SKM-1 (cell line): ENCODE measurements around the gene CD6.
"Not testable (repeated sequence)": the region's sequence is repeated elsewhere in the genome, so short reads cannot be mapped to it uniquely, and the experiment has no call there.

Experiments
- DNase-seq: peaks from one replicate; lab custom pipeline; 2025; ENCODE audit not compliant: unreplicated experiment; lab: John Stamatoyannopoulos, UW

CD6 gene

DNA sequence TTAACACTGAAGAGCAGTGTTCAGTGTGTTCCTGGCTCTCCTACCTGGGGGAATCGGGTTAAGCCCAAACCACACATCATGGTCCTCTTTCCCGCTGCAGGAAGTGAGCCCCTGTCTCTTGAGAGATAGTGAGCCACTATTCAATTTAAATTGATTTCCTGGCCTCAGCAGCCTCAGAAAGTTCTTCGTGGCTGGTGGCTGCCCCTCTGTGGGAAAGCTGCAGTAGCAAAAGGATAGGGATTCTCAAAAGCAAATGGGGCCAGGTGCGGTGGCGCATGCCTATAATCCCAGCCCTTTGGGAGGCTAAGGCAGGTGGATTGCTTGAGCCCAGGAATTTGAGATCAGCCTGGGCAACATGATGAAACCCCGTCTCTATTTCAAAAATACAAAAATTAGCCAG lies 81.7 kb downstream of the CD6 start:
- DNase-seq, result no peak

- DNase-seq, result no peak
Observed at GRCh38 chr11:61054513-61054912, 83.0 kb downstream of the CD6 start.

DNA sequence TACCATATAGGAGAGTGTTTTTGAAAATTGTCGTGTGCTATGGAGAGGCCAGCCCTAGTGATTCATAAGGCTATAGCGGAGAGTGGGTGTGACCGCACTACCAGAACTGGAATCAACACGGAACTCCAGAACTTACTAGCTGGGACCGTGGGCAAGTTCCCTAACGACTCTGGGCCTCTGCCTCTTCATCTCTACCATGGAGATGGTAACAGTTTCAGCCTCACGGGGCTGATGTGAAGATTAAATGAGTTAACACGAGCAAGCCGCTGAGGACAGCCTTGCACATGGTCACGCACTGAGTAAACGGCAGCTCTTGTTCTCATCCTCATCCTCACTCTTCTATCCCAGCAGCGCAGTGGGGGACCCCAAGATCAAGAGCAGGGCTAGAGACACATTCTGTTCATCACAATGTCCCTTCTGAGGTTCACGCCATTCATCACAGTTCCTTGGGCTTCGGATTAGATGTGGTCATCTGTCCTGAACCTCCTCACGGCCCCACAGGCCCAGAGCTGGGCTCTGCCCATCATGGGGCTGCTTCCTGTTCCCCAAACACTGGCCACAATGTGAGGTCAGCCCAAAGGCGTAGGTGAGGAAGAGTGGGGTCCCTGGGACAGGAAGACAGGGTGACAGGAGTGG lies 83.6 kb downstream of the CD6 start:
- DNase-seq, result no peak

DNA sequence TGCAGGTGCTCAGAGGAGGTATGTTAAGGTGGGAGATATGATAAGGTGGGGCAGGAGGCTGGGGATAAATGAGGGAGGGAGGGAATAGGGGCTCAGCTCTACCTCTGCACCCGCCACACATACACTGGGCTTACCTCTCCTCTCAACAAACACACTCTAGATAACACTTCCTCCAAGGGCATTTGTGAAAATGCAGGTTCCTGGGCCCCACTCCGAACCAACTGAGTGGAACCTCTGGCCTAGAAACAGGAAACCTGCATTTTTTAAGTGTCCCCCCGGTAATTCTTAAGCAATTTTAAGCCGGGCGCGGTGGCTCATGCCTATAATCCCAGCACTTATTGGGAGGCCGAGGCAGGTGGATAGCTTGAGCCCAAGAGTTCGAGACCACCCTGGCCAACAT lies 84.3 kb downstream of the CD6 start:
- DNase-seq, result no peak

DNA sequence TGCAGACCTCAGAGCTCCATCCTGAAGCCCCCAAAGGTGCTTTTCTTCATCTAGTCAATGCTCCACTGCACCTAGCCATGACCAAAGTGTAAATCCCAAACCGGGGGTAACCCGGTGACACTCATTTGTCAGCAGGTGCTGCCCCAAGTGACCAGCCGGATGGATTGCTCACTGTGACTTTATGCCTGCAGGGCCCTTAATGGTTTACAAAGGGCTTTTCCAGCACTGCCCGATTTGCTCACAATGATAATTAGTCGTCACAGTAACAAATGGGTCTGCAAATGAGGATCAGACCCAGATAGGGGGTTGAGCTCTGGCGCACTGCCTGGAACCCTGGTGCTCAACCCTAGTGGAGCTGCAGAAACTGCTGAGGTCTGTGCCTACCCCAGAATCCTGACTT lies 85.1 kb downstream of the CD6 start:
- no peak for DNase-seq

DNA sequence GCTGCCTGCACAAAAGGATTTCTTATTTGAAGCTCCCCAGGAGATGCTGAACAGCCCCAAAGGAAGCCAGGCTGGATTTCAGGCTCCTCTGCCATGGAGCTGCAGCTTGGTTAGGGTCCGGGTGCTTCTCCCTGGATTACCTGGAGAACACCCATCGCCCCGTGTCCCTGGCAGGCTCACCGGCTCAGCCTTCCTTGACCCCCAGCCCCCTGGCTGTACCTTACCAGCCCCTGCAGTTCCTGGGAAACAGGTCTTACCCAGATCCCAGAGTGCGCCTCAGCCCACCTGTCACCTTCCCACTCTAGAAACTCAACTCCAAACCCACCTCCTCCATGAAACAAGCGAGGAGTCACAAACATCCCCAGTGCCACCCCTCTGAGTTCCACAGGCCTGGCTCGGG lies 85.5 kb downstream of the CD6 start:
- no peak for DNase-seq

GRCh38 chr11:61057615-61058014 lies 86.1 kb downstream of the CD6 start:
- no peak for DNase-seq

GRCh38 chr11:61058583-61059259 lies 87.2 kb downstream of the CD6 start:
- DNase-seq, result no peak

DNA sequence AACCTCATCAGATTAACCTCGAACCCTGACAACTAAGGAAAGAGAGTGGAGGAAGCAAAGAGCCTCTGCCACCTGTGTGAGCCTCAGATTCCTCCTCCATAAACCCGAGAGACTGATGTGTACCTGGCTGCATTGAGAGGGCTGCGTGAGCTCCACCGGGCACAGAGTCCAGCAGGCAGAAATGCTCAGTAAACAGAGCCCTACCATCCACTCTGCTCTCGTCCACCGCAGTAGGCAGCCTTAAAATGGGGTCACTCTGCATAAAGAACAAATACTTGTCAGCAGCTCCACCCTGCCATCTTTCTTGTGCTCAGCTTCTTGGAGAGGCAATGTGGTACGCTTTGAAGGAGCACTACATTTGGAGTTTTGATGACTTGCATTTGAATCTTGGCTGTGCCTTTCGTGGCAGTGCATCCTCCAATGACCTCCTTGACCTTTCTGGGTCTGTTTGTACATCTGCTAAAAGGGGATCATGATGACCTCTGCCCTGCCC lies 87.8 kb downstream of the CD6 start:
- DNase-seq, result no peak

DNA sequence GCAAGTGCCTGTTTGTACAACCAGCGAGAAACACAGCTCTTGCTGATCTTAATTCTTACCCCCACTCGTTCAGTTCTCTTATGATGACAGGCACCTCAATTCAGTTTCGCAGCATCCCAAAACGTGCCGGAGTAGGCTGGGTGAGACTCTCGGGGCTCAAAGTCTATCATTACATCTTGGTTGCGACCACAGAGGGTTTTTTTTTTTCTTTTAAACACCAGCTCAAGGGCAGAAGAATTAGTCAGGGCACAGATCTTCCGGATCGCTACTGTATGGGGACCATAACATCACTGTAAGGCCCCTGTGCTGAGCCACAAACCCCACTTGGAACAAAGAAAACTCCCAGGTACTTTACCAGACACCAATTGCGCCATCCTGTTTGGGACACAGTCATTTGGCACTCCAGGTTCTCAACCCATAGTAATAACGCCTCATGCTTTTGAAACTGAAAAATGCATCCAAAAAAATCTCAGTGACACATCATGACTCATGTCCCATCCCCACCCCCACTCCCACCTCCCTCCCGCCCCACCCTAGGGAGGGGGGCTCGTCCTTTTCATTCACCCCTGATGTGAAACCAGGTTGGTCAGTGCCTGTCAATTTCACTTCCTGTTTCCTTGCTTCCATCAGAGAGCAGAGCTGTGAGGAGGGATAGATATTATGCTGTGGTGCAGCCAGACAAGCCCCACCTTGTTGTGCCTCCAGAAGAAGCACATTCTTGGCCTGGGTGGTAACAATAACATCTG lies 89.8 kb downstream of the CD6 start:
- peak; percentile 67 for DNase-seq

DNA sequence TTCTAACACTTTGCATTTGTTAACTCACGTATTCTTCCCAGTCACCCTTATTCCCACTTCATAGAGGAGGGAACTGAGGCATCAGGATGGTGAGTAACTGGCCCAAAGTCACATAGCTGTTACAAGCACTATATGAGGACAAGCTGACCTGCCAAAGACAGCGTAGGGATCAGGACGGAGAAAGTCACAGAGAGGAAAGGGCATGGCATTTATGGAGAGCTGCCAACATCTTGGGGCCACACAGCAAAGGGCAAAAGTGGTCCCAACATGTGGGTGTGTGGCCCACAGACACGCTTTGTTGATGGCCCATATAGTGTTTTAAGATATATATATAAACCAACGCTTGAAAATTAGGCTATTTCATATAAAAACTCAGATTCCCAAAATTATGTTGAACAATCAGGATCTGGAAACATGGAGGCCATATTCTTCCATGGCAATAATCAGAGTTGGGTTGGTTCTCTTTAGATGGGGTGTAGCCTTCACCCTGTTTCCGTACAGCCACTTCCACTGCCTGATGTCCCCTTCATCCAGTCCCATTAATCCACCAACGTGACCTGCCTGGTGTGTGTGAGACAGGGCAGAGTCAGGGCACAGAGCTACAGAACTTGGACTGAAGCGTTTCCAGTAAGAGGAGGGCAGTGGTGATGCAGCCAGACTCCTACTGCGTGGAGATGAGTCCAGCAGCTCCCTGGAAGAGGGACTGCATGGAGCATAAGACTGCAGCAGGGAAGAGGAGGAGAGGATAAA lies 90.9 kb downstream of the CD6 start:
- DNase-seq, result no peak

GRCh38 chr11:61065236-61065635 lies 93.8 kb downstream of the CD6 start:
- not testable (repeated sequence) for DNase-seq

GRCh38 chr11:61065955-61066638 lies 94.6 kb downstream of the CD6 start:
- no peak for DNase-seq

DNA sequence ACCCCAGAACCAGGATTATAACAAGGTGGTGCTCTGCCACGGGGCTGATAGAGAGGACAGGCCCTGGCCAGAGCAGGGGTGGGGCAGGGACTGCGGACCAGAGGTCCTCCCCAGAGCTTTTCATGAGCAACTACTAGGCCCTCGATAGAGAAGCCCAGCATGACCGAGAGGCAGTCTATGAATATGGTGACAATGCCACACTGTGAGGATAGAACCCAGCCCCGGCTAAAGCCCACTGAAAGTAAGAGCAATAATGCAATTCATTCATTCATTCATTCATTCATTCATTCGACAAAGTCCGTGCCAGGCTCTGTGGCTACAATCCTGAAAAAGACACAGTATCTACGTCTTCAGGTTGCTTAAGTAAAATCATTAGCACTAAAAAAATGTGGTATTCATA lies 95.2 kb downstream of the CD6 start:
- no peak for DNase-seq

GRCh38 chr11:61067782-61068446 lies 96.4 kb downstream of the CD6 start:
- DNase-seq, result no peak

DNA sequence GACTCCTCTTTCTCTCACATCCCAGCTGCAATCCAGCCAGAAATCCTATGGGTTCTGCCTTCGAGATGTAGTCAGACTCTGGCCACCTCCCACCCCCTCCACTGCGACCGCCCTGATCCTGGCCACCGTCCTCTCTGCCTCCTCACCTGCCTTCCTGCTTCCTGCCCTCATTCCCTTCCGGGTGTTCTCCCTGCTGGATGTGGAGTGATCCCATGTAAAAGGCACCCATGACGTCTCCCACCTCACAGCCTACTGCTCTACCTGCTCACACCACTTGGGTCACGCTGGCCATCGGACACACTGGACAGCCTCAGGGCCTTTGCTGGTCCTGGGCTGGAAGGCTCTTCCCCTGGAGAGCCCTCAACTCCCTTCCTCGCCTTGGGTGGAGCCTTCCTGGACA lies 97.1 kb downstream of the CD6 start:
- no peak for DNase-seq

- DNase-seq, result no peak
Observed at GRCh38 chr11:61069427-61069826, 97.9 kb downstream of the CD6 start.
